Epidermal melanocyte (primary cell): ENCODE measurements around the gene MARK1.

Experiments
- DNase-seq: peaks from one replicate; pipeline ENCODE4 v3.0.0; 2011; ENCODE audit warnings: low spot score; ENCODE audit not compliant: insufficient read length

The MARK1 gene

DNA sequence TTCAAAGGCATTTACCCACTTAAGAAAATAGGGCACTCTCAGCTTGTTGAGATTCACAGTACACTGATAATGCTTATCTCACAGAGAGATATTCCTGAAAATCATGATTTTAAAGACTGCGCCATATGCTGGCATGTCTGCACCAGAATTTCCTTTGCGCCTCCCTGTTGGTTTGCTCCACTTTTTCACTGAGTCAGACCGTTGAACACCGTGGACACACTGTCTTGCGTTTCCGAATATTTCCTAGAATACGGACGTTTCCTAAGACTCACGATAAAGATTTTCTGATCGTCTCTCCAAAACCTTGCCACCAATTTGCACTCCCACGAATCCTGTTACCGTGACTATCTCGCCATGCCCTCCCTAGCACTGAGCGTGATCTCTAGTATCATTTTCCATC is 161.7 kb downstream of the MARK1 start:
- no peak for DNase-seq

DNA sequence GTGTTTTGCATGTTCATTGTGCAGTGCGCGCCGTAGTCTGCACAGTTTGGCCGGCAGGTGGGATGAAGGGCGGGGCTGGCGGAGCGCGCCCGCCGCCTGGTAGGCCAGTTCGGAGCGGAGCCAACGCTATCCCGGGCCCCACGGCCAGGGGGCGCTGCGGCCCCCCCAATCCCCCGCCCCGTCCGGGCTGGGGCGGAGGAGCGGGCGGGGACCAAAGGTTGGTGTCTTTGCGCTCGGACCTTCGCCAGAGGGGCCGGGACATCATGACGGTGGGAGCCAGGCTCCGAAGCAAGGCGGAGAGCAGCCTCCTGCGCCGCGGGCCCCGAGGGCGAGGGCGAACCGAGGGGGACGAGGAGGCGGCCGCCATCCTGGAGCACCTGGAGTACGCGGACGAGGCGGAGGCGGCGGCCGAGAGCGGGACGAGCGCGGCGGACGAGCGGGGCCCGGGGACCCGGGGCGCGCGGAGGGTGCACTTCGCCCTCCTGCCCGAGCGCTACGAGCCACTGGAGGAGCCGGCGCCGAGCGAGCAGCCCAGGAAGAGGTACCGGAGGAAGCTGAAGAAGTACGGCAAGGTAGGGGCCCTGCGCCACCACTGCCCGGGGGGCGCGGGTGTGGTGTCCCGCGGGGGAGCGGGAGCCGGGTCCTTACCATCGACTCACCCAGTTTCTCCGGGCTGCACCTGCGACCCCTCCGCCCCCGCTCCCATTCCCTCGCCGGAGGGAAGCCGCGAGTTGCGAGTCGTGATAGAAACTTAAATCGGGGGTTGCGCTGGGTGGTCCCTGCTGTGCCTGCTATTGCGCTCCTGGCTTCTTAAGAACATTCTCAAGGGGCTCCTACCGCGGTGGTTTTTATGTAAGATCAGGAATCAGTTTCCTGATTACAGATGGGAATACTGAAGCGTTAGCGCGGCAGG is 162.5 kb downstream of the MARK1 start, which contains the start of gene C1orf115:
Gene C1orf115 (plus strand): TSS at position 224 of the 913 bp plus-strand sequence. CDS start 40 bp downstream, at position 264.
- peak; percentile 74 for DNase-seq

- DNase-seq: no peak
Measured at GRCh38 chr1:220691053-220691684, 163.2 kb downstream of the MARK1 start.

DNA sequence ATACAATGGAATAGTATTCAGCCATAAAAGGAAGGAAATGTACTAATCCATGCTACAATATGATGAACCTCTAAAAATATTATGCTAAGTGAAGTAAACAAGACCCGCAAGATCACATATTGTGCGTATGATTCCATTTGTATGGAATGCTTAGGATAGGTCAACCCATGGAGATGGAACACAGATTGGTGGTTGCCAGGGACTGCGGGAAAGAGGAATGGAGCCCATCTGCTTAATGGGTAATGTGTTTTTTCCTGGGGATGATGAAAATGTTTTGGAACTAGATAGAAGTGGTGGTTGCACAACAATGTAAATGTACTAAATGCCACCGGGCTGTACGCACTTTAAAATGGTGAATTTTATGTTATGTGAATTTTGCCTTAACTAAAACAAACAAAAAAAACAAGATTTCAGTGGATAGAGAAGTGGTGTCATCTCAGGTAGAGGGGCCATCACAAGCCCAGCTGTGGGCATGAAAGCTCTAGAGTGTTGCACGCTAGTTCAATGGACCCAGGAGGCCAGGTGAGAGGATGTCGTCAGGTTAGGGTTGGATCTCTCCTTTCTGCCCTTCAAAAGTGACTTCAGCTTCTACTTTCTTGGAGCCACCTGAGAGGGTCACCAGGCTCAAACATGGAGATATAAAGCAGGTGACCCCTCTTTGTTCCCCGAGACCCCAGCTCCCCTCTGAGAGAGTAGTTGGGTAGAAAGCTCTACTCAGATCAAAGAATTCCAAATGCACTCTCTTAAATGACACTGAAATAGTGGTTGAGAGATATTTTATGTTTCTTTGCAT is 164.7 kb downstream of the MARK1 start:
- DNase-seq: no peak

- no peak for DNase-seq
Measured at GRCh38 chr1:220694866-220695382, 167.0 kb downstream of the MARK1 start.

DNA sequence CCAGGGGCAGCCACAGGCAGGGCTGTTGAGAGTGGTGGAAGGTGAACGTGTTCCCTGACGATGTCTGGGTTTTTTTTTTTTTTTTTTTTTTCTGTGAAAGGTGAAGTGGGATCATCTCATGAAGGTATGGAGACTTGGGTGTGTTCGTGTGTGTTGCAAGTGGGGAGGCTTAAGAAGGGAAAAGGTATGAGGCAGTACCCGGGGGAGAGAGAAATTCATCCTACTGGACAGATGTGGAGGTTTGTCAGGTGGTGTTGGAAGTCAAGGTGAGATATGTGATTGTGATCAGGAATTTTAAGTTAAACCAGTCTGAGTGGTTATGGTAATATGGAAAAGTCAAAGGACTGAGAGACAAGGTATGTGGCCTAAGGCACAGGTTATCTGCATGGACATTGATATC is 167.5 kb downstream of the MARK1 start:
- DNase-seq: no peak

- DNase-seq: no peak
Measured at GRCh38 chr1:220696226-220696862, 168.4 kb downstream of the MARK1 start.

DNA sequence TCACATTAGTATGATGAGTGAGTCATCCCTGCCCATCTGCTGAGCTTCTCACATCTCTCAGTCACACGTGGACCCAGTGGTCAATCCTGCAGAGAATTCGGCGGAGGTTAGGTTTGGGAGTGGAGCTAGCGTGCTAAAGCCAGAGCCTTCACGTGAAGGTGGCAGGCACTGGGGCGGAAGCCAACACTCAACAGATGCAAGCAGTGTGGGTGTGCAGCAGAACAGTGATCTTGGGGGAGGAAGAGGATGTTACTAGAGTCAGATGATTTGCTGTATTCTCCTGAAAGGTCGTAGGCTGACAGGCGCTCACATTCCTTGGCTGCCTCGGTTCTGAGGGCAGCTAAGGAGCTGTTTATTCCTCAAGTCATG is 168.9 kb downstream of the MARK1 start:
- no peak for DNase-seq

DNA sequence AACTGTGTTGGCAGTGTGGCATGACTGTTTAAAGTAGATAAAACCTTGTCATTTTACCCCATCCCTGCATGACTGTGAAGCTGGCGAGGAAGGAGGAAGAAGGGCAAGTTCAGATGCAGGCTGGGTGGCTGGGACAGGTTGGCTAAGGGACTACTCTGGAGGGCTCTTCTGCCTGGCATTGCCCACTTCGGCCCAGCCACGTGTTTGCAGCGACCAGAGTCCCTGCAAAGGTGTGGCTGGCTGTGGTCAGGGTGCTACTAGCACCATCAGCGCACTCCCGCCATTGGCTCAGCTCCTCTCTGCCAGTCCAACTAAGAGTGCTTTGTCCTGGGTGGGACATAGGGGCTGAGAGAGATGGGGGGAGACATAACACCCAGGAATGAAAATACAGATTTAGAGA is 169.4 kb downstream of the MARK1 start:
- no peak for DNase-seq

GRCh38 chr1:220698607-220699016 is 170.7 kb downstream of the MARK1 start:
- no peak for DNase-seq

DNA sequence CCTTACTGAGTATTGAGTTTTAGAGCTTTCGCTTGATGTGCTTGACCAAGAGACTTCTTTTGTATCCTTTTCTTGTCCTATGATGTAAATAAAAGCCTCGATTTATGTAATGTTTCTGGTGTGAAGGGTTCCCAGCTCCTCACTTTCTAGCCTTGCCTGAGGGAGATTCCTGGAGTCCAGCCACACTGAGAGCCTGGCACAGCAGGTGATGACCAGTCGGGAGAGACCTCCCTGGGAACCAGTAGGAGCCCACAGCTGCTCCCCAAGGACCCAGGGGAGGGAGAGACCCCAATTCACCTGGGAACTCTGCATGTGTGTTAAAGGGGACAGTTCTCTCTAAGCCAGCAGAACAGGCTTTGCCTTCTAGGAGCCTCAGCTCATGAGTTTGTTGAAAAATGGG is 171.1 kb downstream of the MARK1 start:
- no peak for DNase-seq

- DNase-seq: peak; percentile 45
Measured at GRCh38 chr1:220700556-220701179, 172.7 kb downstream of the MARK1 start.

GRCh38 chr1:220701974-220702373 is 174.0 kb downstream of the MARK1 start:
- DNase-seq: no peak

- no peak for DNase-seq
Measured at GRCh38 chr1:220702733-220703270, 174.9 kb downstream of the MARK1 start.

DNA sequence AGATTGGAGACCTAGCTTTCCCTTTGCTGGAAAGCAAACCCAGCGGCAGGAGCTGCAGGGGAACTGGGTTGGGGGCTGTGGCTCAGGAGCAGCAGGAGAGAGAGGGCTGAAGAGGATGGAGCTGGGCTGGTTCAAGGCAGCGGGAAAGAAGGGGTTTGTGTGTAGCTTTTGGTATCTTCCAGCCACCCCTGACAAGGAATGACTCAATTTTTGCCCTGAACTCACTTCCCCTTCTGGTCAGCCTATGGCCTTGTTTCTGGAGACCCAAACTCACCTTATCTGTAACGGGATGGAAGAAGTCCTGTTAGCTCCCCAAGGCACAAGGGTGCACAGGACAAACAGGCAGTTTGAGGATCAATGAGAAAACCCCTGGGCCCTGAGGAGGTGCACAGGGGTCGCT is 175.4 kb downstream of the MARK1 start:
- no peak for DNase-seq

GRCh38 chr1:220705782-220706181 is 177.8 kb downstream of the MARK1 start:
- DNase-seq: no peak

GRCh38 chr1:220706480-220706879 is 178.5 kb downstream of the MARK1 start:
- no peak for DNase-seq

DNA sequence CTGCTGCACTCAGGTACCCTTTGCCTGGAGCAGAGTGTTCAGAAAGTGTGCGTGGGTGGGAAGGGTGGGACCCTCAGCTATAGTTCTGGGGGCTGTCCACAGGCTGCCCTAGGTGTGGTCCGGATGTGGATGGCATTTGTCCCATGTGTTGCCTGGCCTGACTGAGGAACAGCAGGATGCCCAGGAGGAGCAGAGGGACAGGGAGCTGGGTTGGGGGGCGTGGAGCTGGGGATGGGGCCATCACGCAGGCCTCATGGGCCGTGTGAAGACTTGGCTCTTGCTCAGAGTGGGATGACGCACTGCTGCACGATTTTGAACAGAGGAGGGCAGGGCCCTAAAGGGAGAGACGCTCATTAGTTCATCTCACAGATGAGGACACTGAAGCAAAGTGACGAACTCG is 179.2 kb downstream of the MARK1 start:
- DNase-seq: no peak

DNA sequence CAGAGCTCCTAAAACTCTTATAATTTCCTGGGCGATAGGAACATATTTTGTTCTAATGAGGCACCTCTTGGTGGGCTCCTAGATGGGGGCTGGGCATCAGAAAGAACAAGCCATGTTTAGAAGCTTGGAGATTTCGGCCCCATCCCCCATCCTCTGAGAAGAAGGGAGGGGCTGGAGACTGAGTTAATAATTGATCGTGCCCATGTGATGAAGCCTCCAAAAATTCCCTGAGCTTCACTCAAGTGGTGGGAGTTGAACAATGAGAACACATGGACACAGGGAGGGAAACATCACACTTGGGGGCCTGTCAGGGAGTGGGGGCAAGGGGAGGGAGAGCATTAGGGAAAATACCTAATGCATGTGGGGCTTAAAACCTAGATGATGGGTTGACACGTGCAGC is 180.3 kb downstream of the MARK1 start:
- DNase-seq: no peak
